NCI-H128 (cell line): ENCODE results near the gene CDH12.
A peak's percentile ranks its signal among the peaks of the same experiment; 100 is the strongest.
"Not testable (repeated sequence)": the region's sequence is repeated elsewhere in the genome, so short reads cannot be mapped to it uniquely, and the experiment has no call there.

Experiments used
- DNase-seq: peaks from one replicate; lab custom pipeline; 2025; ENCODE audit not compliant: unreplicated experiment; lab: John Stamatoyannopoulos, UW

CDH12 gene

DNA sequence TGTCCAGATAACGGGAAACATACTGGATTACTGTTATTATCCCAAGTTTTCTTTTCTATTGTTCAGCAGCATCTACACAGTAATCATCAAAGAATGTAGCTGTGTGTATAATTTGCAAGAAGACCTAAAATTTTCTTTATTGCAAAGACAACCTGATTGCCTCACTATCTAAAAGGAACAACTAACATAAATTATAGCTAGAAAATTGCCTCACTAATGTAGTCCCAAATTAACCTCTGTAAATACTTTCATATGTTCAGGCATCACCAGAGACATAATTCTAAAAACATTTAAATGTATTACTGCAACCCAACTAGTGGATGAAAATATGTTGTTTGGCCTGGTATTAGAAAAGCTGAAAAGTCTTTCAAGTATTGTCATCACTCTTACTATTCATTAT is 275.4 kb downstream of the CDH12 start:
- DNase-seq, result no peak

DNA sequence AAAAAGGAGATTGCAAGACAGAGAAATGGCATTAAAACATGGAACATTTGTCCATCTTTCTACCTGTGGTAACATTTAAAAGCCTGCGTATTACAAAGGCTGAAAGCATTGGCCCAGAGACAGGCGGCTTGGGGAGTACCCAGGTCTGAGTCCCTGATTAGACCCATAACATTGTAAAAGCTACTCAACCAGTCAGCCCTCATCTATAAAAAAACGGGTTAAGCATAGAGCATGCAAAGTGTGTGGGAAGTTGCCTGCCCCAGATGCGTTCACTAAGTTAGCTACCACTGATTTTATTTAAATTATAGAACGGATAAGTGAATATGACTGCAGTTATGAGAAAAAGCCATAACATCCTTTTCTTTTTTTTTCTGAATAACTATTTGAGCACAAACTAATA is 276.1 kb downstream of the CDH12 start:
- DNase-seq, result no peak

DNA sequence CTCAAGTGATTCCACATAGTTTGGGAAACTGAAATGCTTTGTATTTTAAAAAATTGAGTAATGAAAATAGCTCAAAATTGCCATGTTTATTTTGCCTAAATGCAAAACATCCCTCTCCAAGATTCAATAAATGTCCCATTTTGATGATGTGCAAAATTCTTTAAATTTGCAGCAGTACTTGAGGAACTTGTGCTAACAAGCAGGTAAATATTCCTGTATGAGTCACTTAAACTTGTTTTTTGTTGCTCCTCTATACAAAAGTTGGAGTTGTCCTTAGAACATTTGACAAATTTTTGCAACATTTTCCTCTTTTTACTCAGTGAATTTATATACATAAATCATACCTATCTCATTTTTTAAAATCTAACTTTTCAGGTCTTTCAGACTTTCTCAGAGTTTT is 280.2 kb downstream of the CDH12 start:
- DNase-seq, result no peak

DNA sequence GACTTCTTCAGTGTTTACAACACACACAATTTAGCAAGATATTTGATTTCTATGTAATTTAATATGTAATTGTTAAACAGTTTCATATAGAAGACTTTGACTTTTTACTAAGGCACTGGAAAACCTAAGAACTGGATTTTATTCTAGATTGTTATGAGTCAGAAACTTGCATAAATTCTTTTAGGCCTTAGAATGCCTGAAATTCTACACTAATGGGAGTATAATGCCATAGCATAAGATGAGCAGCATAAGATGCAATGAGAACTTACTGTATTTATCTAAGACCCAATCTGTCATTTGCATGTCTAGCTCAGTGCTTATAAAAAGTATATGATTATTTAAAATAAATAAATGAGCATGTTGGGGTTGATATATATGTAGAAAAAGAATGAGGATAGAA is 285.2 kb downstream of the CDH12 start:
- no peak for DNase-seq

DNA sequence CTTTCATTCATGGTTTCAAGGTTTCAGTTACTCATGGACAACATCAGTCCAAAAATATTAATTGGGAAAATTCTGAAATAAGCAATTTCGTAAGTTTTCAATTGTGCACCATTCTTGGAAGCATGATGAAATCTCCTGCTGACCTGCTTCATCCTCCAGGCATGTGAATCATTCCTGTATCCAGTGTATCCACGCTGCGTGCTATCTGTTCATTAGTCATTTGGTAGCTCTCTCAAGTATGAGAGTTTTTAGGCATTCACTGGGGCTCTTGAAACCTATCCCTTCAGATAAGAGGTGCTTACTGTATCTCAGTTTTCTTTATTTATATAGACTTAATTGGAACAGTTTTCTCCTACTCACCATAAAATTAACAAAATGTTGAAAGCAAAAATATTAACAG is 293.0 kb downstream of the CDH12 start:
- no peak for DNase-seq

DNA sequence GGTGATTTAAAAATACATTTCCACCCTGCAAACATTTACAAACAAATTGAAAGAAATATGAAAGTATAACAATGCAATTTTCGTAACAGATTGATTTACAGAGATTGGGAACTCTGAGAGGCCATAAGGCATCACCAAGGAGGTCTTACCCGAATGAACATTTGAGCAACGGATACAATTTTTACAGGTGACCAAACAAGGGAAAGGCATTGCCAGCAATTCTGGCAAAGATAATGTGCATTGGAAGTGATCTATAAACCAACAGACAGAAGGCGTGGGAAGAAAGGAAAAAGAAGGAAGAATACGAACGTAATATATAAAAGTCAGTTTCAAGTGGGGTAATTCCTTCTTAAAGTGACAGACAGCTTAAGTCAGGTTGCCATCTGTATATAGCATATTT is 295.9 kb downstream of the CDH12 start:
- no peak for DNase-seq

DNA sequence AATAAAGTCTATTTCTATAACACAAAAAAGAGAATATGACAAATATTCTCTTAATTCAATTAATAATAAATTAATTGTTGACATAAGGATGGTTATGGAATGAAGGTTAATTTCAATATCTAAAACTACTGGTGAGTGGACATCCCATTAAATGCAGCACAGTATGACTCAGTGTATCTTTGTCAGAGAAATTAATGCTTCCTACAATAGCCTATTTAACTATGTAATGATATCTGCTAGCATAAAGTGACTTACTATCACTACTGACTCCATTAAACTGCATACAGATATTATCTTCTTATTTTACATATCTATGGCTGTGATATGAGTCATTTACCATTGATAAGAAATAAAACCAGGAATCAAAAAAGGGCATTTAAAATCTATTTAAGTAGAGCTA is 298.7 kb downstream of the CDH12 start:
- no peak for DNase-seq

DNA sequence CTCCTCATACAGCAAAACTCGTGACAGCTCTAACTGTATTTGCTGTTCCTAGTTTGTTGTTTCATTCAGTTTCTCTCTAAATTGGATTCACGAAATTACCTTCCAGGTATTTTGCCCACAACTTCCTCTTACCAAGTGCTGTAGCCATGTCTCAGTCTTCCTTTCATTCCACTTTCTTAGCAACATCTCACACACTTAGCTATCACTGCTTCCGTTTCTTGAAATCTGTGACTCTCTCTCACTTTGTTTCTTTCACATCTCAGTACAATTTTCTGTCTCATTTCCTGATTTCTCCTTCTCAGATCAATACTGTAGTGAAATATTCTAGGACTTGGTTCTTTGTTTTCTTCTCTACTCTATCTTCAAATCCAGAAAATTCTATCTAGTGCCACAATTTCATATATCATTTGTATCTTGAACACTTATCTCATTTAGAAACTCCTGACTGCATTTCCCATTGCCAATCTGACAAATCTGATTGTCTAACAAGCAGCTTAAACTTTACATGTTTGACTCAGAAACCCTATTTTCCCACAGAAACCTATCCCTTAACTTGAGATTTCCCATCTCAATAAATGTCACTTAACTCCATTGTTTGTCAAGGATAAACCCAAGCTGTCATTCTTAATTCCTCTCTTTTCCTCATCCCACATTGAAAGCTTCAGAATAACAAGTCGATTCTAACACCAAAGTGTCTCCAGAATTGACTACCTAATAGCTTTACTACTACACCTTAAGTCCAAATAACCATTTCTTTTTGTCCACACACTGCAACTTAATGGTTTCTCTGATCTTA is 303.1 kb downstream of the CDH12 start:
- DNase-seq, result no peak

DNA sequence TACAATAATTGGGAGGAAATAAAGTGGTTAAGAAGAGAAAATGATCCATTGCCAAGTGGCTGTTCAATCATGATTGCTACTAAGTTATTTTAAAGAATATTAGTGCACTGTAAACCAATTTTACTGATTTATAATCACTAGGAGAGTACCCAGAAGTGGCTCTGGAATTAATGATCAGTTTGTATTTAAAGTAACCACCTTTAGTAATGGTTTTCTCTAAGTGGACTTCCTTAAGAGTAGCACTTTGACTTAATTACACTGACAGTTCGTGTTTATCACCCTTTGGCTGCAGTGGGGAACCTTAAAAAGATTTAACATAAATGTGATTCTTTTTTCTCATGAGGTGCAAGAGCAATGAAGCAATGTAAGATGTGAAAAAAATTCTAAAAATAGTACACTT is 310.8 kb downstream of the CDH12 start:
- no peak for DNase-seq

DNA sequence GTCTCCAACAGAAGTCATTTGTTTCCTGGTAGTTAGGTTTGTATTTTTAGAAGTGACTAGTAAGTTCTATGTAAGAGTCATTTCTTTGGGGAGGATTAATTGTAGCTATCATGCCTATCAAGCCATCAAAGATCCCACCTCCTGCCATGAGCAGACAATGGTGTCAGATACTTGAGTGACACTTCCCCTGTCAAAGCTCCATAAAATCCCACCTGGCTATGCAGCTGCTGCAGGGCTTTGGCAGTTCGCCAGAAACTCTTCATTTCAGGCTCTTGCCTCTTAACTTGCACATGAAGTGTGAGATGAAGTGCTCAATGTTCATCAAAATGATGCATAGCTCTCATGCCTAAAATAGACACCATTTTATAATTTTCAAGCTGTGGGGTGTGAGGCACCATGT is 312.1 kb downstream of the CDH12 start:
- peak; percentile 100 for DNase-seq

DNA sequence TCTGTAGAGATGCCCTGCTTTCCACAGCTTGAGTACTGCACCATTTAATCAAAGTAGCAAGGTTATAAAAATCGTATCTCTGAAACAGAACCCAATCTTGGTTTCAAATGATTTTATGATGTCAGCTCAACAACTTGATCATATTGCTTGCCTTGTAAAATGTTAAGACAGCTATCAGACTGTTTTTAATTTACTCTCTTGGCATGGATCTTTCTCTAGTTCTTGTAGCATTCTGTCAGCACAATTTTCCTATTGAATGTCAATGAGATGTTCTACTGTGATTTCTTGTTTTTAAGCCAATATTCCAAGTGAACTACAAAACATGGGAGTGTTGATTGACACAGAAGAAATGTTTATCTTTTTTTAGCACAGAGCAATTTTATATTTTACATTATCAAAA is 313.4 kb downstream of the CDH12 start:
- DNase-seq, result no peak

DNA sequence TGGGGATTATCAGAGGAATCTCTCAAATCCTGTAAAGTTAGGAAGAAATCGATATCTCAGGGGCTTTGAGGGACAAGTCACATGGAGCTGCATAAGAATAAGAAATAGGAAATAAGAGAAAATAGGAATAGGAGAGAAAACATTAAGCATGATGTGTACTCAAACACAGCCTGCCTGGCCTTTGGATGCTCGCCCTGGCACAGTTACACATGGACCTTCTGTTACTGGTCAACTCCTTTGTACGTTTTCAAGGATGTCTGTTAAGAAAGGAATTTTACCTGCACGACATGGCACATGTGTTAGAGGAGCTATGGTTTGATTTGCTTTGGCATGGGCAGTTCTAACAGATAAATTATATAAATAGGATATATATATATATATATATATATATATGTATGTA is 321.2 kb downstream of the CDH12 start:
- no peak for DNase-seq

DNA sequence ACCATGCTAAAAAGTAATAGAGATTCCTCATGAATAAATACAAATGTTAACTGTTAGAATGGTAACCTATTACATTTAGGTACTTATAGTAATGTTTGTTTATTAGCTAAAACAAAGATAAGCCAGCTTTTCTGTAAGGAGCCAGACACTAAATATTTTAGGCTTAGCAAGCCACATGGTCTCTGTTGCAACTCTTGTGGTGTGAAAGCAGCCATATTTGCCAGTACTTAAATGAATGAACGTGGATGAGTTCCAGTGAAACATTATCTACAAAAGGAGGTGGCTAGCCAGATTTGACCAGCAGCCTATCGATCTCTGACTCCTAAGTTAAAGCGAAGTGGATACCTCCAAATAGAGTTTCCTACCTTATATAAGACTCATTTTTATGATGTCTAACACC is 331.6 kb downstream of the CDH12 start:
- DNase-seq, result no peak

DNA sequence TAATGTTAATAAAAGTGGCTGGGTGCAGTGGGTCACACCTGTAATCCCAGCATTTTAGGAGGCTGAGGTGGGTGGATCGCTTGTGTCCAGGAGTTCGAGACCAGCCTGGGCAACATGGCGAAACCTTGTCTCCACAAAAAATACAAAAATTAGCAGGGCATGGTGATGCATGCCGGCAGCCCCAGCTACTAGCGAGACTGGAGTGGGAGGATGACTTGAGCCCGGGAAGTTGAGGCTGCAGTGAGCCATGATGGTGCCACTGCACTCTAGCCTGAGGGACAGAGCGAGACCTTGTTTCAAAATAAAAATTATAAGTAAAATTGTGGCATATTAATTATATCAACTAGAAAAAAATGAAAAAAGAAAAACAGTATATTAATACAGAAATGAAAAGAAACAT is 336.6 kb downstream of the CDH12 start:
- DNase-seq, result not testable (repeated sequence)

DNA sequence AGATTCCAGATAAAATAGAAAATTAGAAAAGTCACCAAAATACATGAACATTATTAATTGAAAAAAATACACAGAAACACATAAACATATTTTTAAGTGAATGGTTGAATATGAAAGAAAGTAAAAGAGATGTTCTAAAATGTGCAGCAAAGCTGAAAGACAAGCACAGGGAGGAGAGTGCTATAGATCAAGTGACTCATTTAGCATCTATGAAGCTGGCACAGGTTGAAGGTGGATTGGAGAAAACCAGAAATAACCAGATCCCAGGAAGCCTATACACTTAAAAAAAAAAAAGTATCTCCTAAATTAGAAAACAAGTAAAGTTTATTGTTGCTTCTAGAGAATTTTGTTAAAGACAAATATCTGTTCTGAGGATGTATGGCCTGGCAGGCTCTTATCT is 338.9 kb downstream of the CDH12 start:
- DNase-seq, result no peak

DNA sequence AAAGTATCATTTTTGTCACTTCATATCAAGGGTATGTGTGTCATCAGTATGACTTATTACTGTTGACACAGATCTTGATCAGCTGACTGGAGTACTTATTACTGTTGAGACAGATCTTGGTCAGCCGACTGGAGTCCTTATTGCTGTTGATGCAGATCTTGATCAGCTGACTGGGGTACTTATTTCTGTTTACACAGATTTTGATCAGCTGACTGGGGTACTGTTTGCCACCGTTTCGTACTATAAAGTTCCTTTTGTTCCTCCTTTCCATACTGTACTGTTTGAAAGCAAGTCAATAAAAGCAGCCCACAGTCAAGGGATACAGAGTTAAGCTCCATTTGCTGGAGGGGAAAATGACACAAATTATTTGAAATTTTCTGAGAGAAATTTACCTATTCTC is 347.3 kb downstream of the CDH12 start:
- DNase-seq, result no peak

DNA sequence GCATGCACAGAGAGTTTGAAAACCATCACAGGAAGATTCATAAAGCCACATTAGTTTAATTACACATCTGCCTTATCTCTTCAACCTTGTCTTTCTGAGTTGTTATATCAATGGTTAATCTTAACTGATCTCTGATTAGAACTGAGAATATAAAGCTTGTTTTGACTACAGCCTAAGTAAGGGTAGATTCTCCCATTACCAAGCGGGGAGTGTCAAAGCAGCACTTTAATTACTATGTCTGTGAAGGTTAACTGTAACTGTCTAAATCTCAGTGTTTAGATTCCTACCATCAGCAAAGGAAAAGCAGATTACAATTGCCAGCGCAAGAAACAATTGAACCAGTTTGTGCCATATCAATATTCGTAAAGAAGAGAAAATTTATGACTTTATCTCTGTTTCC is 348.7 kb downstream of the CDH12 start:
- no peak for DNase-seq

DNA sequence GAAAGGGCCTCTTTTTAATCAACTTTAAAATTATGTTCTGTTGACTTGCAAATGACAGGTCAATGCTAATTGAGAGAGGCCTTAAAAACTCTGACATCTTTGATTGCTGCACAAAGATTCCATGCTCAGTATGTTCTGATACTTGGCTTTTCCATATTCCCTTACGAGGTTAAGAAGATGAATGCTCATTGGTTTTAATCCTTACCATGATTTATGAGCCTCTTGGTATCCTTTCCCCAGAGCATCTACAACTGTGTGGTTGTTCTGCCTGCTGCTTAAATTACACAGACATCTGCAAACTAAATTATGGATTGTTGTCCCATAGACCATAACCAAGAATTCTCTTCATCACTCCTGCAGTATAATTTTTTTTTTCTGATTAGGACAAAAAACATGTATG is 352.6 kb downstream of the CDH12 start:
- DNase-seq, result no peak

DNA sequence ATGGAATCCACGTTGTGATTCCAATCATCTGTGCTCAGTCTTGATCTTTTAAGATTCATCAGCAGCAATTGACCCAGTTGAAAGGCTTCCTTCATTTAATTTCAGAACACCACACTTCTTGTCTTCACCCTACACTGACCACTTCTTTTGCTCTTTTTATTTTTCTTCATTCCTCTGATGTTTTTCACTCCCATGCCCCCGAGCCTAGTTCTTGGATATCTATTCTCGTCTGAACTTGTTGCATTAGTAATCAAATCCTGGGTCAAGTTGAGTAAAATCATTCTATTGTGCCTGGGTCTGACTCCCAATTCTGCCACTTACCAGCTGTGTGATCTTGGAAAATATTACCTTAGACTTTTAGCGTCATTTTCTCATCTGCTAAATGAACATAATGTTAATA is 356.5 kb downstream of the CDH12 start:
- no peak for DNase-seq

DNA sequence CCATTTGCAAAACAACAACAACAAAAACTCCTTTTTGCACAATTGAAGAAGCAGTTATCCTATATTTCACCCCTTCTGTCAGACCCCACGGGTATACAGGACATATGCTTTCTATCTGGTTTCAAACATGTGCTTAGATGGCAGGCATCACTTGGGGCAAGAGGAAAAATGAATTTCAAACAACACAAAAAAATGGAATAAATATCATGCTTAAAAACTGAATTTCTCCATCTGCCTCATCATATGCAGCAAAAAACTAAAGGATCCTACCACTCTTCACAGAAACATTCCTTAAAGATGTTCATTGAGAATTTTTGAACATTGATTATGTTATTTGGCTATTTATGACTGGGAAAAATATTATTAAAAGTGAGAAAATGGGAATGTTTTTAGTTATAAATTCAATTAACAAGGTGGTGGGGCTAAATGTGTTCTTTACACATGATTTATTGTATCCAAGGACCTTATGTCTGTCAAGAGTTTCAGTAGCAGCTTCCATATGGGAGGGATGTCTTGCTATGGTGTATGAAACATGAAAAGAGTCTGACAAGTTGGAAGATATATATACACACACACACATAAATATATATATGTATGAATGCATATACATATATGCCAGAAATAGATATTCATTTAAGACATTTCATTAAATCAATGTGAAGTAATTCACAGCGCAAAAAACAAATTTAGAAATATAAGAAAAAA is 358.0 kb downstream of the CDH12 start:
- DNase-seq, result no peak

DNA sequence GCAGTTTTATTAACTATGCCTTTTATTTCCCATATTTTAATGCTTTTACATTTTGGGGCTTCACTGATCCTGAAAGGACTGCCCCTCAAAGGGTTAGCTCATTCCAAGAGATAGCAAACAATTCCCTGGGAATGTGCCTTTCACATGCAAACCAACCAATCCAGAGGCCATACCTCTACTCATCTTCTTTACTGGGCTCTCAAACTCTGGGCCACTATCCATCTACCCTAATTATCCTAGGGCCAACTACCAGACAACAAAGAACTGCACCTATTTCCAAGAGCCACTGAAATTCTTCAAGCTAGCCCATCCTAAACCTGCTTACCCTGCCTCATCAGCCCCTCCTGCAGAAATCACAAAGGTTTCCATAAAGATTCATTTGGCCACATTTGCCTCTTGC is 364.7 kb downstream of the CDH12 start:
- no peak for DNase-seq

DNA sequence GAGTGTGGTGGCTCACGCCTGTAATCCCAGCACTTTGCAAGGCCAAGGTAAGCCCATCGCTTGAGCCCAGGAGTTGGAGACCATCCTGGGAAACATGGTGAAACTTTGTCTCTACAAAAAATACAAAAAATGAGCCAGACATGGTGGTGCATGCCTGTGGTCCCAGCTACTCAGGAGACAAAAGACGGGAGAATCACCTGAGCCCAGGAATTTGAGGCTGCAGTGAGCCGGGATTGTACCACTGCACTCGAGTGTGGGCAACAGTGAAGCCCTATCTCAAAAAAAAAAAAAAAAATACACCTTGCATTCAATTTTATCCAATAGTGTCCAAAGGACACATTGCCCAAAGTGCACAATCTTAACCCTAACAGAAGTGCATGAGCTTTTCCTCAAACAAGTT is 372.8 kb downstream of the CDH12 start:
- DNase-seq, result no peak

DNA sequence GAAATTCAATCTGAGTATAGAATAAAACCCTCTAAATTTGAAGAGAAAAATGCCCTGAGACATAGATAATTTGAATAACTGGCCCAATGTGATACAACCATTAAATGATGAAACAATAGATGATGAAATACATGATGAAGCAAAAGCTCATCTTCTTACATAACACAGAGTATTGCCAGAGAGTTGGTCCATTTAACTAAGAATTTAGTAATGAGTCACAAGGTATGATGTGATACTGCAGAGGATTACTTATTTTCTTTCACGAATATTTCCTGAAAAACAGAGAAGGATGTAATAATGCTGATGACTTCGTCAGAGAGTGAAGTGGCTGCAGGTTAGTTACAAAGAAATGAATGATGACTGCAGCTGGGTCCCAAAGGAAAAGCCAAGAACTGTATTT is 379.3 kb downstream of the CDH12 start:
- no peak for DNase-seq
